ENCODE measurements around the gene CFAP61. TPM values are rescaled to one million over a fixed set of nuclear protein-coding genes. Genes with fewer than 3 reads are reported as not detected.

The CFAP61 gene
- polyA plus RNA-seq, 1 donor from 2014 or later: not detected

DNA sequence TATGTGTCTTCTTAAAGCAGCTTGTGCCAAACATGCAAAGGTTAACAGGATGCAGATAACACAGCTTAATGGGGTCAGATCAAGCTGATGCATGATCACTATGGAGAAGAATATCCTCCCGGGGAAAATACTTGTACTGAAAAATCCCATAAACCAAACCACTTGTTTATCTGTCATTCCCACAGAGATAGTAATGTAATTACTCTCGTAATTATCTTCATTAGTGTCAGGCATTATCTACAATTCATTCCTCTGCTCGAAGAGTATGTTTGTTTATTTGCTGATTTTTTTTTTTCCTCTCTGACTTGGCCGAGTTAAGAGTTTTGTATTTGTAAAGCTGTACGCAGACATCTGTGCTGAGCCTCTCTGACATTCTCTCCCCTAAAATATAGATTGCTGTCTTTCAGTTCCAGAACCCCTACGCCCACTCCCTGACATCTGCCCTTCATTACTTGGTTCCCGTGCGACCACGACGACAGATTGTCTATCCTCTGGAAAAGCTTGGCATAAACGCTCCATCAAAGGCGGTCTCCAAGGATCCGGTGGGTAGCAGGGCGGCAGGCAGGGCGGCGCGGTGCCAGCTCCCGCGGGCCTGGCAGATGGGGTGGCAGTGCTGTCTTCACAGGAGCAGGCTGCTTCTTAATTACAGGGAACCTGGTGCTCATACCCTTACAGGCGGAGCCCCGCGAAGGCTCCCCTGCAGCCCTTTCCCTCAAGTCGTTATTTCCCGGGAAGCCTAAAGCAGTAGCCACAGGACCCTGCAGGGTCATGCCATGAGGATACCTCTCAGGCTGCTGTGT lies 147.2 kb downstream of the CFAP61 start:
- Mint-ChIP-seq H3K27ac (no peak overlapping the region), H3K4me3 (no peak overlapping the region), H3K36me3 (no peaks in the 10 kb centered on the region), H3K27me3 (peaks cover 14% of the 10 kb centered on the region), H3K9me3 (no peaks in the 10 kb centered on the region), H3K4me1 (peaks cover 0 to 4% (median 3%) of the 10 kb centered on the region in 3 donors)

DNA sequence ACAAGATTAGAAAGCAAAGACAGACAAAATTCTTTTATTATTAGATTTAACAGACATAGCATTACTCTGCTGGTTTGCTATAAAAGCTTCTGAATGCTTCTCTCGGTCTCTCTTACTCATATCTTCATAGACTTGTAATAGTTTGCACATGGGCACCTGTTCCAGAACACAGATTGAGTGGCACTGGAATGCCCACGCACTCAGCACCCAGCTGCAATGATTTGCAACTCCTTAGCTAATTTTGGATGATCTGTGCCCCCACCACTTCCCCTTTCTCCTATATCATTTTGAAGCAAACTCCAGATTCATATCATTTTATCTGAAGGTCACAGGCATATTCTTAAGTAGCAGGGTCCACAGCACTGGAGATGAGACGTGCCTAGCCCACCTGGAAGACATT lies 148.8 kb downstream of the CFAP61 start:
- Mint-ChIP-seq H3K27me3 (peaks cover 15% of the 10 kb centered on the region), H3K9me3 (no peaks in the 10 kb centered on the region), H3K4me1 (peaks cover 0 to 4% (median 4%) of the 10 kb centered on the region in 3 donors), H3K27ac (no peak overlapping the region), H3K4me3 (no peak overlapping the region), H3K36me3 (no peaks in the 10 kb centered on the region)

- Mint-ChIP-seq H3K36me3 (no peaks in the 10 kb centered on the region), H3K4me1 (peaks cover 0 to 4% (median 4%) of the 10 kb centered on the region in 3 donors), H3K9me3 (no peaks in the 10 kb centered on the region), H3K27ac (no peak overlapping the region), H3K4me3 (no peak overlapping the region), H3K27me3 (peaks cover 15% of the 10 kb centered on the region)
Measured at GRCh38 chr20:20201639-20202038, 149.3 kb downstream of the CFAP61 start.

GRCh38 chr20:20202768-20203167 lies 150.4 kb downstream of the CFAP61 start:
- Mint-ChIP-seq H3K4me3 (no peak overlapping the region), H3K36me3 (no peaks in the 10 kb centered on the region), H3K27ac (no peak overlapping the region), H3K9me3 (no peaks in the 10 kb centered on the region), H3K27me3 (peaks cover 17% of the 10 kb centered on the region), H3K4me1 (peaks cover 0 to 5% (median 4%) of the 10 kb centered on the region in 3 donors)

DNA sequence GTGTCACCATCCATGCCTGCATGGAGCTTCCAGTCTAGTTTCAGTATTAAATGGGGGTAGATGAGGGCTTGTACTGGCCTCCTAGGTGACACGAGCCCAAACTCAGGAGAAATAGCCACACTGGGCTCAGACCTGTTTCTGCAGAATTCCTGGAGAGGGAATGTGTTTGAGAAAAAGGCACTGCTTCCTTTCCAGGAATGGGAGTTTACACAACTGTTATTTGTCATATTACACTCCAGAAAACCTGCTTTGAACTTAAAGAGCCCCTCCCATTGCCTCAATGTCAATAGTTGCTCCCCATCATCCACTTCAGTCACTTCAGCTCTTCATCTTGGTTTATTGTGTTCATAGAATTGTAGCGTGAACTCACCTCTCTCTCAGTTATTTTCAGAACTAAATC lies 151.5 kb downstream of the CFAP61 start:
- Mint-ChIP-seq H3K9me3 (no peaks in the 10 kb centered on the region), H3K27ac (no peak overlapping the region), H3K4me3 (peak overlapping the region in 1 of 4 donors; percentile 29), H3K27me3 (peaks cover 23% of the 10 kb centered on the region), H3K36me3 (no peaks in the 10 kb centered on the region), H3K4me1 (peaks cover 0 to 8% (median 4%) of the 10 kb centered on the region in 3 donors)

- Mint-ChIP-seq H3K9me3 (no peaks in the 10 kb centered on the region), H3K4me1 (peaks cover 0 to 8% (median 4%) of the 10 kb centered on the region in 3 donors), H3K36me3 (no peaks in the 10 kb centered on the region), H3K4me3 (no peak overlapping the region), H3K27ac (no peak overlapping the region), H3K27me3 (peaks cover 23% of the 10 kb centered on the region)
Measured at GRCh38 chr20:20204256-20204655, 151.9 kb downstream of the CFAP61 start.

GRCh38 chr20:20205141-20205861 lies 153.0 kb downstream of the CFAP61 start:
- peaks cover 0 to 8% (median 4%) of the 10 kb centered on the region in 3 donors for H3K4me1 Mint-ChIP-seq
- peaks cover 18% of the 10 kb centered on the region for H3K27me3 Mint-ChIP-seq
- H3K27ac Mint-ChIP-seq: no peak overlapping the region
- no peaks in the 10 kb centered on the region for H3K36me3 Mint-ChIP-seq
- H3K9me3 Mint-ChIP-seq: no peaks in the 10 kb centered on the region
- H3K4me3 Mint-ChIP-seq: no peak overlapping the region

- Mint-ChIP-seq H3K4me3 (no peak overlapping the region), H3K9me3 (no peaks in the 10 kb centered on the region), H3K4me1 (peaks cover 0 to 8% (median 4%) of the 10 kb centered on the region in 3 donors), H3K27ac (no peak overlapping the region), H3K36me3 (no peaks in the 10 kb centered on the region), H3K27me3 (peaks cover 16% of the 10 kb centered on the region)
Measured at GRCh38 chr20:20205862-20206236, 153.5 kb downstream of the CFAP61 start.

- Mint-ChIP-seq H3K4me3 (no peak overlapping the region), H3K27me3 (peaks cover 16% of the 10 kb centered on the region), H3K4me1 (peaks cover 0 to 4% (median 4%) of the 10 kb centered on the region in 3 donors), H3K9me3 (no peaks in the 10 kb centered on the region), H3K36me3 (no peaks in the 10 kb centered on the region), H3K27ac (no peak overlapping the region)
Measured at GRCh38 chr20:20206788-20207187, 154.5 kb downstream of the CFAP61 start.

GRCh38 chr20:20207291-20207690 lies 155.0 kb downstream of the CFAP61 start:
- no peaks in the 10 kb centered on the region for H3K36me3 Mint-ChIP-seq
- H3K9me3 Mint-ChIP-seq: no peaks in the 10 kb centered on the region
- H3K27ac Mint-ChIP-seq: no peak overlapping the region
- peaks cover 16% of the 10 kb centered on the region for H3K27me3 Mint-ChIP-seq
- H3K4me1 Mint-ChIP-seq: peaks cover 0 to 4% (median 4%) of the 10 kb centered on the region in 3 donors
- H3K4me3 Mint-ChIP-seq: no peak overlapping the region

DNA sequence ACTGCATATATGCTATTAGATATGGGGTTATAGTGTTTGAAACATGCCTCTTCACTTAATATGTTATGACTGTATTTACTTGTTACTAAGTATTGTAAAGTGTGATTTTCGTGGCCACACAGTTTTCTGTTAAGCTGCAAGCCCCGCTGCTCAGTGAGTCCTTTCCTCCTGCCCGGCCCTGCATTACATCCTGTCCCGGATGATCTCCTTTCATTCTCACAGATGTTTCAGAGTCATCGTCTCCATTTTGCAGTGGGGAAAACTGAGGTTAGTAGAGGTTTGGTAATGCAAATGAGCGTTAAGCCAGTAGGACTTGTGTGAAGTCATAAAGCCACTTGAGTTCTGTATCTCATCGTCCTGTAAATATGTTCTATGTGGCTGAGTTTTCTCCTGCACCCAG lies 155.5 kb downstream of the CFAP61 start:
- no peaks in the 10 kb centered on the region for H3K9me3 Mint-ChIP-seq
- H3K27ac Mint-ChIP-seq: no peak overlapping the region
- no peak overlapping the region for H3K4me3 Mint-ChIP-seq
- peaks cover 16% of the 10 kb centered on the region for H3K27me3 Mint-ChIP-seq
- H3K4me1 Mint-ChIP-seq: peaks cover 0 to 4% (median 4%) of the 10 kb centered on the region in 3 donors
- H3K36me3 Mint-ChIP-seq: no peaks in the 10 kb centered on the region

- Mint-ChIP-seq H3K4me3 (no peak overlapping the region), H3K27me3 (peaks cover 11% of the 10 kb centered on the region), H3K9me3 (no peaks in the 10 kb centered on the region), H3K4me1 (peaks cover under 1 to 4% (median 3%) of the 10 kb centered on the region in 3 donors), H3K27ac (no peak overlapping the region), H3K36me3 (no peaks in the 10 kb centered on the region)
Measured at GRCh38 chr20:20209684-20210083, 157.4 kb downstream of the CFAP61 start.

DNA sequence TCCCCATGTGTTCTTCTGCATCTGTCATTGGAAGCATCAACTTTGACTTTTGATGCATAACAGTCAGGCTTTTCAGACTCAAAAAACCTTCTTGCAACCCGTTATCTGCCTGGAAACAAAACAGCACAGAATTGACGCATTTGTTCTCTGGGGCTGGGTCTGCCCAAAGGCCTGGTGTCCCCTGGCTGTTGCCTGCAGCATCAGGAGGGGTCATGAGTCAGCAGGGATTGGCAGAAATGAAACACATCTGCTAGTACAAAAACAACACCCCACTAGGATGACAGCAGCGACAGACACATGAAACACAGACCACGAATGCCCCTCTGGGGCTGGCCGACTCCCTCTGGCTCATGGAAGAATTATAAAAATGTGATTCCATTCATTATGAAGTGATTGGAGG lies 158.0 kb downstream of the CFAP61 start:
- Mint-ChIP-seq H3K27ac (no peak overlapping the region), H3K9me3 (no peaks in the 10 kb centered on the region), H3K36me3 (no peaks in the 10 kb centered on the region), H3K27me3 (peaks cover 9% of the 10 kb centered on the region), H3K4me3 (no peak overlapping the region), H3K4me1 (peaks cover 0 to 4% (median 3%) of the 10 kb centered on the region in 3 donors)

- peaks cover 0 to 4% (median 3%) of the 10 kb centered on the region in 3 donors for H3K4me1 Mint-ChIP-seq
- no peak overlapping the region for H3K27ac Mint-ChIP-seq
- no peaks in the 10 kb centered on the region for H3K36me3 Mint-ChIP-seq
- H3K4me3 Mint-ChIP-seq: no peak overlapping the region
- H3K27me3 Mint-ChIP-seq: peaks cover 9% of the 10 kb centered on the region
- no peaks in the 10 kb centered on the region for H3K9me3 Mint-ChIP-seq
Measured at GRCh38 chr20:20210943-20211273, 158.6 kb downstream of the CFAP61 start.

- peaks cover 9% of the 10 kb centered on the region for H3K27me3 Mint-ChIP-seq
- no peaks in the 10 kb centered on the region for H3K9me3 Mint-ChIP-seq
- no peak overlapping the region for H3K4me3 Mint-ChIP-seq
- no peaks in the 10 kb centered on the region for H3K36me3 Mint-ChIP-seq
- peaks cover 0 to 4% (median 3%) of the 10 kb centered on the region in 3 donors for H3K4me1 Mint-ChIP-seq
- no peak overlapping the region for H3K27ac Mint-ChIP-seq
Measured at GRCh38 chr20:20211274-20211987, 159.1 kb downstream of the CFAP61 start.

Data from IgD-negative memory B cell (primary cell).